IPS-11a (cell line): Measurements from ENCODE around the gene SLC5A2.

ENCODE experiments used
- H3K4me3 ChIP-seq: one replicate; pipeline ENCODE4 v1.5.1; 2013; ENCODE audit warnings: low read depth, low read length, control low read depth

SLC5A2 gene

DNA sequence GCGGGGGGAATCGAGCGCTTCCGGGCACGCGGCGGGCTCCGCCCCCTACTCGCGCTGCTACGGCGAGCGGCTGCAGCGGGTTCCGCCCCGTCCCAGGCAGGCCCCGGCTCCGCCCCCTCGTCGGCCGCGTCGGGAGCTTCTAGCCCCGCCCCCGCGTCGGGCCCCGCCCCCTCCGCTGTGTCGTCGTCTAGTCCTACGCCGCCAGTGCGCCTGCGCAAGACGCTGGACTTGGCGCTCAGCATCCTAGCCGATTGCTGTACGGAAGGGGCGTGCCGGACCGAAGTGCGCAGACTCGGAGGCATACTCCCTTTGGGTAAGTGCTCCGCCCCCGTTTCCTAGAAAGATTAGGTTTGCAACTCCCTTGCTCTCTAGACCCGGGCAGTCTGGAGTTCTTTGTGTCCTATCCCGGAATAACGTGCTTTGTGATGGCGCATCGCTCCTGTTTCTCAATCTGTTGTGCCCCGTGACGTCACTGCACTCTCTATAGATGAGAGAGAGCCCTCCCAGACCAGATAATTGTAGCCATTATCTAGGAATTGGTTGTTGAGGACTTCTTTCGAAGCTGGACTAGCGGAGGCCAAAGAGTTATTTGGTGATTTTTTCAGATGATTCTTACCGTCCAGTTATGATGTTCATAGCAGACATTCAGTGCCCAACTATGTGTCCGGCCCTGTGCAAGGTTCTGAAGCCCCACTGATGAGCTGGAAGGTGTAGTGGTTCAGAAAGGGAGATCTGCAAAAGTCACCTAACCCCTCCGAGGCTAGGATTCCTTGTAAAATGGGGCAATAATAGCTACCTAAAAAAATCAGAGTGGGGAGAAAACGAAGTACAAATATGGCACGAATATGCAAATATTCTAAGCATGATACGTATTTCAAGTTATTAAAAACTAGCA lies 23.0 kb upstream of the SLC5A2 start:
- peak overlapping the region; percentile 85 for H3K4me3 ChIP-seq

DNA sequence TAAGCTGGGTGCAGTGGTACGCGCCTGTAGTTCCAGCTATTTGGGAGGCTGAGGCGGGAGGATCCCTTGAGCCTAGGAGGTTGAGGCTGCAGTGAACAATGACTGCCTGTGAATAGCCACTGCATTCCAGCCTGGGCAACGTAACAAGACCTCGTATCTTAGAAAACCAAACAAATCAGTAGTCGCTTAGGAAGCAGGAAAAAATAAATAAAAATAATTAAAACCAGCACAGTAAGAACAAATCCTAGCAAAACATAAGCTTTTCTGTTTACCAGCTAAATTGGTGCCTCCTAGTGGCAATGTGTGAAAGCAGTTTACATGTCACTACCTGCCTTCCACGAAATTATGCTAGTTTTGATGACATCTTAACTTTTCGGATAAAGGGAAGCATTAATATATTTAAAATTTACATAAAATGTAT lies 22.3 kb upstream of the SLC5A2 start:
- H3K4me3 ChIP-seq: peak overlapping the region; percentile 56

DNA sequence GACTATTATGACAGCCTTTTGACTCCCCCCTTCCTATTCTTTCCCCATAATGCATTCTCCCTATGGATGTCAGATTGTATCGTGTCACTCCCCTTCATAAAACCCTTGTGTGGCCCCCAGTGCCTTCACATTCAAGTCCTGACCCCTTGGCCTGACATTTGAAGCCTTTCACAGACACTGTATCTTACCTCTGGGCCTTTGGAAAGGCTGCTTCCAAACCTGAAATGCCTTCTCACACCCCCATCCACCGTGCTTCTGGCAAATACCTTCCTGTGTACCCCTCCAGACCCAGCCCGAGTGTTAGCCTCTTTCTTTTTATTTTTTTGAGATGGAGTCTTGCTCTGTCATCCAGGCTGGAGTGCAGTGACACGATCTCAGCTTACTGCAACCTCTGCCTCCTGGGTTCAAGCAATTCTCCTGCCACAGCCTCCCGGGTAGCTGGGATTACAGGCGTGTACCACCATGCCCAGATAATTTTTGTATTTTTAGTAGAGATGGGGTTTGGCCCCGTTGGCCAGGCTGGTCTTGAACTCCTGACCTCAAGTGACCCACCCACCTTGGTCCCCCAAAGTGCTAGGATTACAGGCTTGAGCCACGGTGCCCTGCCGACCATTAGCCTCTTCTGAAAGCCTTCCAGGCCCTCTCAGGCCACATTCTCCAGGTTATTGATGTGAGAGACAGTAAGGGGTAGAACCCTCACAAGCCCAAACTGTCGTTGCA lies 21.6 kb upstream of the SLC5A2 start:
- no peak overlapping the region for H3K4me3 ChIP-seq

GRCh38 chr16:31461921-31462804 lies 20.8 kb upstream of the SLC5A2 start:
- H3K4me3 ChIP-seq: no peak overlapping the region

- H3K4me3 ChIP-seq: no peak overlapping the region
Measured at GRCh38 chr16:31464348-31464769, 18.6 kb upstream of the SLC5A2 start.

GRCh38 chr16:31464781-31465260 lies 18.1 kb upstream of the SLC5A2 start:
- no peak overlapping the region for H3K4me3 ChIP-seq

DNA sequence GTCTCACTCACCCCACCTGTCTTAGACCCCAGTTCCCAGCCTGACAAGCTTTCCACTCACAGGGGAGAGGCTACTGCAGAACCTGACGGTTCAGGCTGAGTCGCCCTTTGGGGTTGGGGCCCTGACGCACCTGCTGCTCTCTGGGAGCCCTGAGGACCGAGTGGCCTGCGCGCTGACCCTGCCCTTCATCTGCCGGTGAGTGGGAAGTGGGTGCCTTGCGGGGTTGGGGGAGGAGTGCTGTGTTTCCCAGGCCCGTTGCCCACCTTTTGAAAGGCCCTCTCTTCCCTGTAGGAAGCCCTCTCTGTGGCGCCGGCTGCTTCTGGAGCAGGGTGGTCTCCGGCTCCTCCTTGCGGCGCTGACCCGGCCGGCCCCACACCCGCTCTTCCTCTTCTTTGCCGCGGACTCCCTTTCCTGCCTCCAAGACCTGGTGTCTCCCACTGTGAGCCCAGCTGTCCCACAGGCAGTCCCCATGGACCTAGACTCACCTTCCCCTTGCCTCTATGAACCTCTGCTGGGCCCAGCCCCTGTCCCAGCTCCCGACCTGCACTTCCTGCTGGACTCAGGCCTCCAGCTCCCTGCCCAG lies 17.0 kb upstream of the SLC5A2 start:
- H3K4me3 ChIP-seq: no peak overlapping the region

- H3K4me3 ChIP-seq: no peak overlapping the region
Measured at GRCh38 chr16:31466381-31466841, 16.5 kb upstream of the SLC5A2 start.

DNA sequence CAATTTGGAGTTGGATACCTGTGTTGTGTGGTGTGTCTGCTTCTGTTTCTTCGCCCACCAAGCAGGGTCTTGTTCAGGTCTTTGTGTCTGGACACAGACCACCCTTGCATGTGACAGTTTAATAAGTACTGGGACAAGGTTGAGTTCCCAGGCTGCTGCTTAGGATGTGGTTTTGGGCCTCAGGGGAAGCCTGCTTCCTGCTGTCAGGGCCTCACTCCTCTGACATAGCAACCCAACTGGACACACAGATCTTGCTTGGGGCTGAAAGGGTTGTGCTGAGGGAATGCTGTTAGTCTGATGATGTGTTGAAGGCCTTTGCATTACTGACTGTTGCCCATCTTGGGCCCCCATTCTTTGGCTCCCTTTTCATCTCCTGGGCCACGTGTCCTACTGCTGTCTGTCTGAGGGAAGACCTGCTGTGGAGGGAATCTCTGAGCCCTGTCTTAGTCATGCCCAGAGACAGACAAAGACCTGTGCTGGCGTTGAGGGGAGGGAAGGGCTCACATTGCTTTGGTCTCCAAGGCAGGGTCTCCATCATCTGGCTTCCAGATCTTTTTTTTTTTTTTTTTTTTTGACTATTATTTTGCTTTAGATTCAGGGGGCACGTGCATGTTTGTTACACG lies 15.7 kb upstream of the SLC5A2 start:
- H3K4me3 ChIP-seq: no peak overlapping the region

GRCh38 chr16:31467858-31468257 lies 15.1 kb upstream of the SLC5A2 start:
- H3K4me3 ChIP-seq: no peak overlapping the region

DNA sequence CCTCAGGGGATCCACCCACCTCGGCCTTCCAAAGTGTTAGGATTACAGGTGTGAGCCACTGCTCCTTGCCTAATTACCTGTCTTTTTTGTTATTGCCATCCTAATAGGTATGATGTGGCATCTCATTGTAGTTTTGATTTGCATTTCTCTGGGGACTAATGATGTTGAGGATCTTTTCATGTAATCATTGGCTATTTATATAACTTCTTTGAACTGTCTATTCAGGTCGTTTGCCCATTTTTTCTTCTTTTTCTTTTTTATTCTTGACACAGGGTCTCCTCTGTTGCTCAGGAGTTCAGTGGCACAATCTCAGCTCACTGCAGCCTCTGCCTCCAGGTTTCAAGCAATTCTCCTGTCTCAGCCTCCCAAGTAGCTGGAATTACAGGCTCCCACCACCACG lies 12.3 kb upstream of the SLC5A2 start:
- H3K4me3 ChIP-seq: no peak overlapping the region

DNA sequence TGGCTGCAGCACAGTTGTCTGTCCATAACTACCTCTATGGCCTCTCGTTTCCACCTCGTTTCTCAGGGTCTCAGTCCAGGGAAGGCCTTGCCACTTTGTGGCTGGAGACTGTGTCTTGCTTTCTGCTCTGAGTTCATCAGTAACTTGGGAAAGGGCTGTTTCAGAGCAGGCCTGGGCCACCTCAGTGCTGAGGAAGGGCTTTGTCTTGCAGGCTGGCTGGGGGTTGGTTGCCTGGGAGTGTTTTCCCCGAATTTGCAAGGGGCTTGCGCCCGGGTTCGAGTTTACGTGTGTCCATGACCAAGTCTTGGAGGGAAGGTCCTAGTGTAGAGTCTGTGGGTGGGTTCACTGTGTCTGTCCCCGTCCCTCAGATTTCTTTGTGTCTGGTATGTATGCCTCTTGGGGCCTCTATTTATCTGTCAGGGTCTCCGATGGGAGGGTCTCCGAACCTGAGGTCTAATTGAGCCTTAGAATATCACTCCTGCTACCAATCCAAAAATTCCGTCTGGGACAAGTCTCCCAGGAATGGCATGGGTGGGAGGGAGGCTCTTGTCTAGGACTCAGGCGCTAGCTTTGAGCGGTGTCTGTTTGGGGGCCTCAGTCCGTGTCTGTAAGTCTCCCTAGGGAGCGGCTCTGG lies 11.6 kb upstream of the SLC5A2 start:
- H3K4me3 ChIP-seq: peak overlapping the region; percentile 45

DNA sequence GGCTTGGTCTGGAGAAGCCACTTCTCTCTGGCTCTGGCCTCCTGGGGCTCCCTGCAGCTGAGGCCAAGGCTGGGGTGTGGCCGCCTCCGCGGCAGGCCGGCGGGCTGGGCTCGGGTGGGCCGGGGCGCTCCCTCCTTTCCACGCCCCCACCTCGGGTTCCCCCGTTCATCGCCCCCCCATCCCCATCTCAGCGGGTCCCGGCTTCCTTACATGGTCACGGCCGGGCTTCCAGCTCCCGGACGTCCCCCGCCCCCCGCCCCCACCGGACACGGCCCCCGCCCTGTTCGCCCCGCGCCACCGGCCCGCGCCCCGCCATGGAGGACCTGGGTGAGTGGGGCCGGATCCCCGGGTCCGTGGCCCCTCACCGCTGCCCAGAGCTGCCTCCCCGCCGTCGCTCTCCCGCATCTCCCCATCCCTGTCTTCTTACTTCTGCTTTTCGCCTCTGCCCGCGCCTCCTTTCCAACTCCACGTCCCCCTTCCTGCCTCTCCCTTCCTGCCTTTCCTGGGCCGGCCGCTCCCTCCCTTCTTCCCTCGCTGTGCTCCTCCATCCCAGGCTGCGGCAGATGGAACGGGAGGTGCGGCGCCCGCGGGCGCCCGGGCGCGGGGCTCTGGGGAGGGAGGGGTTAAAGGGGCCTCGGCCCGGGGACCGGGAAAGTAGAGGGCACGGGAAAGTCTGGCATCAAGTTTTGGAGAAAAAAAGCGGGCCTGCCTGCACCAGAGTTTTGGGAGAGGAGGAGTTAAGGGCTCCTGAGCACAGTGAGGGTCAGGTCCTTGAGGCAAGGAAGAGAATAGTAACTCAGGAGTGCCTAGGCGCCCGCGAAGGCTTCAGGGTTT lies 10.8 kb upstream of the SLC5A2 start, which contains the start of gene TGFB1I1:
TGFB1I1 (plus strand) TSS at position 278 of the 834 bp plus-strand sequence; CDS start at position 315, 37 bp downstream.
- peak within 1 kb of the TSS; percentile 60 for H3K4me3 ChIP-seq

DNA sequence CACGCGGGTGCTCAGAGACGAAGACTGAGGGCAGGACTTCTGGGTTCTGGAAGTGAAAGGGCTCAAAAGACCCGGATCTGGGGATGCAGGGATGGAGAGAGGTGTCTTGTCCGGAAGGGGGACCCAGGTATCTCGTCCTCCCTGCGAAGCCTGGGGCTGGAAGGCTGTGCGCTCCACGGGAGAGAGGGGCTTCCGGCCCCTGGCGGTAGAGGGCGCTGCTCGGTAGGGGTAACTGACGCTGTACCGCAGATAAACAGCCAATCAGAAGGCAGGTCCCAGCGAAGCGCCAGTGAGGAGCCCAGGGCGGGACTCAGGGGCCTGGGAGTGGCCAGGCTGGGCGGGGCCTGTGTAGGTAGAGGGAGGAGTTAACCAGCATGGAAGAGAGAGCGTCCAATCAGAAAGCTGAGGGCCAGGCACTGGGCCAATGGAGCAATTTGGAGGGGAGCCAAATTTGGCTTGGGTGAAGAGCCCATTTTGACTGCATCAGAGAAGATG lies 10.2 kb upstream of the SLC5A2 start:
- H3K4me3 ChIP-seq: peak overlapping the region; percentile 60

- no peak overlapping the region for H3K4me3 ChIP-seq
Measured at GRCh38 chr16:31473264-31473984, 9.5 kb upstream of the SLC5A2 start.

DNA sequence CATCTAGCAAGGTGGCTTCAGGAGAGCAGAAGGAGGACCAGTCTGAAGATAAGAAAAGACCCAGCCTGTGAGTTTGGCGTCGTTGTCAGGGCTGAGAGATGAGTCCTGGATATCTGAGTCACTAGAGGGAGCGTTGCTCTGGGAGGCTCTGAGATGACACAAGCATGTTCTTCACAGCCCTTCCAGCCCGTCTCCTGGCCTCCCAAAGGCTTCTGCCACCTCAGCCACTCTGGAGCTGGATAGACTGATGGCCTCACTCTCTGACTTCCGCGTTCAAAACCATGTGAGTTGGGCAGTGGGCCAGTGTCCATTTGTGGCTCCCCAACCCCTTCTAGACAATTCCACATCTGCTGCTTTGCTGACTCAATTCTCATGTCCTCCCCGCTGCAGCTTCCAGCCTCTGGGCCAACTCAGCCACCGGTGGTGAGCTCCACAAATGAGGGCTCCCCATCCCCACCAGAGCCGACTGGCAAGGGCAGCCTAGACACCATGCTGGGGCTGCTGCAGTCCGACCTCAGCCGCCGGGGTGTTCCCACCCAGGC lies 8.7 kb upstream of the SLC5A2 start:
- H3K4me3 ChIP-seq: no peak overlapping the region
